Heart right ventricle (tissue), 16 donors: ENCODE results near the gene UBAP1. TPM values are rescaled to one million over a fixed set of nuclear protein-coding genes. Genes with fewer than 3 reads are reported as not detected.
"Not testable (repeated sequence)": the region's sequence is repeated elsewhere in the genome, so short reads cannot be mapped to it uniquely, and the experiment has no call there.

ENCODE experiments used
- ATAC-seq, 8 donors: fragments of 200-7000 bp; cut with Tn5 transposase; one replicate each; pipeline ENCODE4 v1.9.1; 2020; ENCODE audit warnings: mild to moderate bottlenecking in 8 of 8, moderate library complexity in 8 of 8, moderate number of reproducible peaks in 1 of 8
- DNase-seq, 2 donors: peaks; one replicate each; pipeline ENCODE4 v3.0.0-alpha.2; 2020
- H3K27ac ChIP-seq, 10 donors: fragments of 200-600 bp; sonication (generic) in 2 of 10; one replicate each; pipeline versions ENCODE4 v1.5.0 to v1.8.0; 2020 to 2022; ENCODE audit warnings: mild to moderate bottlenecking in 3 of 10
- H3K27me3 ChIP-seq, 7 donors: fragments of 200-600 bp; one replicate each; pipeline ENCODE4 v1.8.0; 2021 to 2022; ENCODE audit warnings: mild to moderate bottlenecking in 2 of 7
- H3K36me3 ChIP-seq, 9 donors: fragments of 200-600 bp; sonication (generic) in 1 of 9; one replicate each; pipeline versions ENCODE4 v1.5.0 to v1.8.0; 2020 to 2022; ENCODE audit warnings: mild to moderate bottlenecking in 2 of 9
- H3K4me1 ChIP-seq, 9 donors: fragments of 200-600 bp; sonication (generic) in 1 of 9; one replicate each; pipeline versions ENCODE4 v1.5.0 to v1.8.0; 2020 to 2022; ENCODE audit warnings: mild to moderate bottlenecking in 4 of 9
- H3K4me3 ChIP-seq, 10 donors: fragments of 200-600 bp; sonication (generic) in 2 of 10; one replicate each; pipeline versions ENCODE4 v1.5.0 to v1.8.0; 2020 to 2022; ENCODE audit warnings: mild to moderate bottlenecking in 7 of 10, moderate library complexity in 2 of 10
- H3K9me3 ChIP-seq, 11 donors: fragments of 200-600 bp in 10 of 11; sonication (generic) in 2 of 11; one replicate each; pipeline versions ENCODE4 v1.5.0 to v1.8.0; 2013 to 2022; ENCODE audit warnings: mild to moderate bottlenecking in 2 of 11, control low read depth in 1 of 11, moderate library complexity in 1 of 11
- WGBS, 2 donors: extraction: QIAGEN DNeasy Blood & Tissue Kit; methylation state at CpG; one replicate each; pipeline ENCODE4 v1.1.7; 2013; ENCODE audit warnings: inconsistent platforms in 1 of 2; 5-methylcytosine and 5-hydroxymethylcytosine counted together
- intact Hi-C, 10 donors: fragments of 100-400 bp; cut with DNase I; formaldehyde crosslinking; loops; one replicate each; pipeline versions ENCODE4 v1.11.1 to v1.14.2; 2022
- polyA plus RNA-seq, 2 donors: library from polyadenylated mRNA; stranded (reverse); fragments of 200-250 nt; gene quantifications; one replicate each; pipeline ENCODE4 v1.2.3, GENCODE V29; 2013
- total RNA-seq, 10 donors: library from RNA; stranded (reverse); fragmentation: NEBNext Ultra II Directional in 3 of 10; extraction: Animal tissue kit (Norgen Biotek cat#: 25700) in 3 of 10; gene quantifications; one replicate each; pipeline versions ENCODE4 v1.2.1 to v1.2.4, GENCODE V29; 2021 to 2023
- TF ChIP-seq, protein P1 (sequence below), 9 donors: fragments of 200-600 bp; sonication (generic) in 2 of 9; IDR thresholded peaks; one replicate each; pipeline versions ENCODE4 v1.5.0 to v1.8.0; 2021 to 2022; ENCODE audit warnings: antibody characterized with exemption in 9 of 9, mild to moderate bottlenecking in 5 of 9, moderate library complexity in 1 of 9
- donor health status: Arrhythmogenic right ventricular cardiomyopathy.
- donor health status: ischemic (EF 13 %, LVEDD 7.1; RV severe dilation, severe dysfunction).
- donor health status: healthy with polysubstance abuse.
- donor health status: DM: no; HTN: yes; CAD: no.
- donor health status: DM: no; HTN: no; CAD: no.
- donor health status: ischemic (EF 25% LVEDD 6.9; RV normal size, moderate dysfunction).
- donor health status: ischemic (EF 25% LVEDD 5.7; RV mildly dilated, moderate dysfunction).
- donor health status: healthy.
- donor health status: DM: yes; HTN: yes; CAD: no.
- donor health status: Ischemic cardiomyopathy.
- donor health status: ischemic (EF 35%, LVEDD 5.7; RV mildly dilated, moderate dysfunction).
- donor health status: nonischemic (EF 11% LVEDD 7.7; RV severe dilation, severe dysfunction).
- donor health status: DM: yes; HTN: yes; CAD: no.
- donor health status: PGD.
- donor health status: ischemic (EF 29% LVEDD 5.4; RV normal size, mild dysfunction).
- donor health status: nonischemic (EF 23%, LVEDD 6.1; RV moderate dilation, normal function).

UBAP1 gene
- total and polyA plus RNA-seq, 12 donors: 18.4 to 54.2 (median 42.9) TPM

DNA sequence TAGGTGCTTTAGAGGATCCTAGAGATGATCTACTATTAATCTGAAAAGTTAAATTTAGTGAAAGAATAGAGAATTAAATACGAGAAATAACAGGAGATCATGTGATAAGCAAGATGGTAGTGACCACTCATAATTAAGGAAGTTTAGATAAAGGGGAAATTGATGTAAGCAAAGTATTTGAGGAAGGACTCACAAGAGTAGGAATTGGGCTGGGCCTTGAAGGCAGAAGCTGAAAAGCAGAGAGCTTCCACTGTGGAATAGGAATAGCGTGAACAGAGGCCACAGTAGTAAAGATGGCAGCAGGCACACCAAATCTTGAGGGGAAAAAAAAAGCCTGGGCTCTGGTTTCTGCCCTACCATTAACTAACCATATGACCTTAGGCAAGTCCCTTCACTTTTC, 112.2 kb downstream of the UBAP1 start:
- intact Hi-C loops: no loop called here
- Histone ChIP-seq H3K27ac (peak overlapping the region in 1 of 10 donors; percentile 74), H3K27me3 (no peaks in the 10 kb centered on the region), H3K4me1 (peaks cover 0 to 16% (median 0%) of the 10 kb centered on the region in 9 donors), H3K9me3 (no peaks in the 10 kb centered on the region), H3K4me3 (no peak overlapping the region), H3K36me3 (no peaks in the 10 kb centered on the region)
- ATAC-seq (peak in 3 of 8 donors; percentile 38 to 47 (median 46)), DNase-seq (no peak)
- WGBS, 2 donors: 85 to 90% methylated on average over 2 of the region's 2 CpGs
- TF ChIP-seq, protein P1, sequence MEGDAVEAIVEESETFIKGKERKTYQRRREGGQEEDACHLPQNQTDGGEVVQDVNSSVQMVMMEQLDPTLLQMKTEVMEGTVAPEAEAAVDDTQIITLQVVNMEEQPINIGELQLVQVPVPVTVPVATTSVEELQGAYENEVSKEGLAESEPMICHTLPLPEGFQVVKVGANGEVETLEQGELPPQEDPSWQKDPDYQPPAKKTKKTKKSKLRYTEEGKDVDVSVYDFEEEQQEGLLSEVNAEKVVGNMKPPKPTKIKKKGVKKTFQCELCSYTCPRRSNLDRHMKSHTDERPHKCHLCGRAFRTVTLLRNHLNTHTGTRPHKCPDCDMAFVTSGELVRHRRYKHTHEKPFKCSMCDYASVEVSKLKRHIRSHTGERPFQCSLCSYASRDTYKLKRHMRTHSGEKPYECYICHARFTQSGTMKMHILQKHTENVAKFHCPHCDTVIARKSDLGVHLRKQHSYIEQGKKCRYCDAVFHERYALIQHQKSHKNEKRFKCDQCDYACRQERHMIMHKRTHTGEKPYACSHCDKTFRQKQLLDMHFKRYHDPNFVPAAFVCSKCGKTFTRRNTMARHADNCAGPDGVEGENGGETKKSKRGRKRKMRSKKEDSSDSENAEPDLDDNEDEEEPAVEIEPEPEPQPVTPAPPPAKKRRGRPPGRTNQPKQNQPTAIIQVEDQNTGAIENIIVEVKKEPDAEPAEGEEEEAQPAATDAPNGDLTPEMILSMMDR (IDR thresholded peaks at IDR 0.05): no peak

DNA sequence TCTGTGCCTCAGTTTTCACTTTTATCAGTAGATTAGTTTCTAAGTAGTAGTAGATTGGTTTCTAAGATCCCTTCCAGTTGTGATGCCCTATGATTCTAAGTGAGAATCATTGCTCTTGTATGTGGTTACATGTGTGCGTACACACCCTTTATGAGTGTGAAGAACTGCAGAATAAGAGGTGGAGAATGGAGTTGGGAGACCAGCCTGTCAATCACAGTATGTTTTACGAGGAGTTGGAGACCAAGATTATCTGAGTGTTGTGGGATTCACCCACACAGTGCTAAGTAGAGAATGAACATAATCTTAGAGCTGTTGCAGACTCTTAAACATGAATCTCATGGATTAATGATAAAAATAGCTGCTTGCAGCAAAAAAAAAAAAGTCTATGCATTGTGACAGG, 112.6 kb downstream of the UBAP1 start:
- DNase-seq (no peak), ATAC-seq (no peak)
- no peaks in the 10 kb centered on the region for H3K27me3 ChIP-seq
- TF ChIP-seq, protein P1 (IDR thresholded peaks at IDR 0.05): no peak
- no peaks in the 10 kb centered on the region for H3K9me3 ChIP-seq
- intact Hi-C loops: no loop called here
- peak overlapping the region in 1 of 10 donors; percentile 74 for H3K27ac ChIP-seq
- no peaks in the 10 kb centered on the region for H3K36me3 ChIP-seq
- H3K4me3 ChIP-seq: no peak overlapping the region
- peaks cover 0 to 16% (median 0%) of the 10 kb centered on the region in 9 donors for H3K4me1 ChIP-seq
- WGBS, 2 donors: 86 to 88% methylated on average over 2 of the region's 2 CpGs

DNA sequence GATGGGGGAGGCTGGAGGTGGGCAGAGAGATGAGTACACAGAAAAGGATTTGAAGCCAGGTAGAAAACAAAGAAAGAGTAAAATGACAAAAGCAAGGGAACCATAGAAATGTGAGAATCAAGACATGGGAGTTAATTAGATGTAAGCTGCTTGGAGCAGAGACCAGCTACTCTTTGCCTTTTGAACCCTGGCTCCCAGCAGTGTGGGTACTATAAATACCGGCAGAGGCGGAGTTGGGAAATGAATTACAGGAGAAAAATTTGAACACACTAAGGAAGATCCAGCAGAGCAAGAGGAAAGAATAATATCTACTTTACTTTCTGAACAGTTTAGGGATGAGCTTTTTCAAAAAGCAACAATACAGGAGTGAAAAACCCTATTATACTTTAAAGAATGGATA, 113.7 kb downstream of the UBAP1 start:
- no peak for DNase-seq
- peaks cover 0 to 16% (median 0%) of the 10 kb centered on the region in 9 donors for H3K4me1 ChIP-seq
- 63 to 70% methylated on average over 2 of the region's 2 CpGs for WGBS, 2 donors
- no peak overlapping the region for H3K4me3 ChIP-seq
- no peaks in the 10 kb centered on the region for H3K36me3 ChIP-seq
- no peaks in the 10 kb centered on the region for H3K9me3 ChIP-seq
- intact Hi-C loops: no loop called here
- no peaks in the 10 kb centered on the region for H3K27me3 ChIP-seq
- TF ChIP-seq, protein P1 (IDR thresholded peaks at IDR 0.05): no peak
- no peak for ATAC-seq
- H3K27ac ChIP-seq: no peak overlapping the region

DNA sequence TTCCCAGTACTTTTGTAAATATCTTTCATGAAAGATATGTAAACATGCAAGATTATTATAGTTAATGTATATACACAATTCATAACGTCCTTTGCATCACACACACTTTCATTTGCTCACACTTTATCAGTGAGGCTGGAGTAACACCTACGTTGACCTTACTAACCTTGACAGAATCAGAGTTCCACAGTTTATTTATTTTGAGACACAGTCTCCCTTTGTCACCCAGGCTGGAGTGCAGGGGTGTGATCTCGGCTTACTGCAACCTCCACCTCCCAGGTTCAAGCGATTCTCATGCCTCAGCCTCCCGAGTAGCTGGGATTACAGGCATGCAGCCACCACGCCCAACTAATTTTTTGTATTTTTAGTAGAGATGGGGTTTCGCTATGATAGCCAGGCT, 122.2 kb downstream of the UBAP1 start:
- H3K36me3 ChIP-seq, intact Hi-C loops, H3K4me1 ChIP-seq, H3K27me3 ChIP-seq, ATAC-seq, H3K27ac ChIP-seq, DNase-seq, H3K9me3 ChIP-seq, H3K4me3 ChIP-seq: not testable (repeated sequence)
- 80 to 82% methylated on average over 7 of the region's 7 CpGs for WGBS, 2 donors

Other genes with a start within 250 kb of the UBAP1 start
- gene UBAP2, start 130.2 kb upstream of the UBAP1 start, total RNA-seq: 10 to 100 TPM; 23.5 to 36.9 (median 27.9) TPM
- 10 to 100 TPM; 11.7 to 20.1 TPM for gene UBAP2, start 130.2 kb upstream of the UBAP1 start, polyA plus RNA-seq
- 10 to 100 TPM; 13.8 to 24.2 (median 16.7) TPM for gene DCAF12, start 52.3 kb upstream of the UBAP1 start, total RNA-seq
- 1 to 10 TPM; 6.4 to 9.8 TPM for gene DCAF12, start 52.3 kb upstream of the UBAP1 start, polyA plus RNA-seq
- gene KIF24, start 150.2 kb downstream of the UBAP1 start, total RNA-seq: 1 to 10 TPM in 1 of 10 donors, under 1 TPM in 9; 0.25 to 1.2 (median 0.50) TPM
- gene KIF24, start 150.2 kb downstream of the UBAP1 start, polyA plus RNA-seq: under 1 TPM; 0.29 to 0.43 TPM
- 10 to 100 TPM; 14.4 to 24.8 (median 18.4) TPM for gene NUDT2, start 150.5 kb downstream of the UBAP1 start, total RNA-seq
- 10 to 100 TPM; 17.2 to 28.9 TPM for gene NUDT2, start 150.5 kb downstream of the UBAP1 start, polyA plus RNA-seq
- gene MYORG, start 197.9 kb downstream of the UBAP1 start, total RNA-seq: 1 to 10 TPM; 4.9 to 9.1 (median 7.1) TPM
- 1 to 10 TPM; 1.3 to 4.8 TPM for gene MYORG, start 197.9 kb downstream of the UBAP1 start, polyA plus RNA-seq